ENCODE results near the gene FAM9C. TPM values are rescaled to one million over a fixed set of nuclear protein-coding genes. Genes with fewer than 3 reads are reported as not detected.

The FAM9C gene
- total RNA-seq, 1 experiment from 2014 or later, result not detected

- no peaks in the 10 kb centered on the region for H4K20me1 ChIP-seq (ENCODE audit: insufficient read depth)
- ChIA-PET RAD21 (ENCODE audit: low non-redundant PET in 1 of 2, low total read pairs in 2 of 2, uncharacterized antibody in 2 of 2, unreplicated experiment in 2 of 2) (no interaction called here), POLR2A (no interaction called here), CTCF (no interaction called here)
- intact Hi-C loops (cut with micrococcal nuclease), result no loop called here
- no peaks in the 10 kb centered on the region for H3K27me3 ChIP-seq (ENCODE audit: insufficient read depth, low read length)
- no peaks in the 10 kb centered on the region for H3K4me1 ChIP-seq (ENCODE audit: control insufficient read depth in 1 of 2, insufficient read depth in 2 of 2, low read length in 2 of 2)
- H2AFZ ChIP-seq (ENCODE audit: low read depth, low read length, poor library complexity, severe bottlenecking), result no peak overlapping the region
- ATAC-seq (no peak), DNase-seq (ENCODE audit: low read depth, low spot score) (no peak)
- no TSS peak for BruUV-seq (replicated peaks)
- no peak overlapping the region for H3K9ac ChIP-seq (ENCODE audit: low read length)
- no peak overlapping the region for H3K4me2 ChIP-seq (ENCODE audit: low read length)
- no peak overlapping the region for H3K4me3 ChIP-seq (replicated peaks in 1 of 2; ENCODE audit: low read depth in 1 of 2, low read length in 2 of 2)
- H3K27ac ChIP-seq (ENCODE audit: low read depth, low read length), result no peak overlapping the region
- TF ChIP-seq CTCF (IDR thresholded peaks at IDR 0.05 in 2 of 3, conservative IDR thresholded peaks at IDR 0.05 in 1 of 3; ENCODE audit: borderline replicate concordance in 1 of 3, insufficient read depth in 1 of 3, low read depth in 2 of 3, low read length in 2 of 3) (no peak), SIN3A (IDR thresholded peaks at IDR 0.05; ENCODE audit: low read depth) (no peak), EZH2phosphoT487 (IDR thresholded peaks at IDR 0.05; ENCODE audit: borderline replicate concordance) (no peak), EGR1 (IDR thresholded peaks at IDR 0.05; ENCODE audit: low read depth) (no peak), SP1 (IDR thresholded peaks at IDR 0.05; ENCODE audit: low read depth) (no peak), ELF1 (IDR thresholded peaks at IDR 0.05; ENCODE audit: borderline replicate concordance, low read depth) (no peak), REST (IDR thresholded peaks at IDR 0.05; ENCODE audit: low read depth) (no peak), CBX3 (IDR thresholded peaks at IDR 0.05; ENCODE audit: low read depth) (no peak), JUND (IDR thresholded peaks at IDR 0.05) (no peak), ZNF274 (IDR thresholded peaks at IDR 0.05; ENCODE audit: low read depth, low read length) (no peak), RAD21 (IDR thresholded peaks at IDR 0.05; ENCODE audit: low read depth) (no peak)
- H3K9me3 ChIP-seq (ENCODE audit: control insufficient read depth in 1 of 2, insufficient read depth in 1 of 2, low read depth in 1 of 2, low read length in 2 of 2), result no peaks in the 10 kb centered on the region
- H3K9me2 ChIP-seq (ENCODE audit: insufficient read depth), result no peaks in the 10 kb centered on the region
- H3K36me3 ChIP-seq (ENCODE audit: control insufficient read depth in 1 of 2, insufficient read depth in 2 of 2, low read length in 2 of 2), result no peaks in the 10 kb centered on the region
- no peaks in the 10 kb centered on the region for H3K79me2 ChIP-seq (ENCODE audit: insufficient read depth, low read length)
Observed at GRCh38 chrX:13046141-13046855, 1.9 kb upstream of the FAM9C start.
